H1 (cell line): ENCODE data around the gene SLC6A3. TPM values are rescaled to one million over a fixed set of nuclear protein-coding genes. Genes with fewer than 3 reads are reported as not detected.

ENCODE experiments used
- CTBP2 ChIP-seq: IDR thresholded peaks from 2 replicates; pipeline ENCODE4 v1.7.0; 2011; ENCODE audit warnings: borderline replicate concordance, mild to moderate bottlenecking, moderate library complexity, mixed read lengths, low read length; ENCODE audit not compliant: insufficient read depth, insufficient read length
- MAFK ChIP-seq: IDR thresholded peaks from 2 replicates; pipeline ENCODE4 v1.6.1; 2012; ENCODE audit warnings: low read depth, mild to moderate bottlenecking, improper control_type of control experiment, low read length
- MAX ChIP-seq: IDR thresholded peaks from 2 replicates; pipeline ENCODE4 v1.6.1; 2012; ENCODE audit warnings: inconsistent platforms
- POLR2AphosphoS5 ChIP-seq: IDR thresholded peaks from 2 replicates; pipeline ENCODE4 v1.6.1; 2011; ENCODE audit warnings: low read depth, low read length
- POU5F1 ChIP-seq: IDR thresholded peaks from 2 replicates; pipeline ENCODE4 v1.6.1; 2011; ENCODE audit warnings: low read depth, mild to moderate bottlenecking, low read length, moderate library complexity
- USF2 ChIP-seq: IDR thresholded peaks from 2 replicates; pipeline ENCODE4 v1.6.1; 2011; ENCODE audit warnings: low read length, improper control_type of control experiment
- YY1 ChIP-seq: IDR thresholded peaks from 2 replicates; pipeline ENCODE4 v1.6.1; 2011; ENCODE audit warnings: low read depth, mild to moderate bottlenecking, low read length
- ZNF274 ChIP-seq: IDR thresholded peaks from 2 replicates; pipeline ENCODE4 v1.7.0; 2012; ENCODE audit warnings: low read length, borderline replicate concordance; ENCODE audit errors: extremely low read depth
- polyA plus RNA-seq, 7 experiments: library from polyadenylated mRNA; depleted of rRNA in 3 of 7; stranded (reverse) in 5 of 7; unstranded in 2 of 7; fragments of >200 nt in 5 of 7; fragments of 200-250 nt in 2 of 7; gene quantifications; 1 replicate in 5 of 7; 2 replicates in 1 of 7; 4 replicates in 1 of 7; pipeline versions ENCODE4 v1.2.1 to v1.2.3, GENCODE V29; 2011 to 2013; ENCODE audit warnings: missing spikeins in 2 of 7, mixed read lengths in 2 of 7
- total RNA-seq: library from RNA; stranded (reverse); fragmentation: NEBNext Ultra II Directional; extraction: Animal tissue kit (Norgen Biotek cat#: 25700); gene quantifications from 2 replicates; pipeline ENCODE4 v1.2.1, GENCODE V29; 2021

SLC6A3 gene
- total and polyA plus RNA-seq, 2 of the 8 experiments (the other 6 are each of a cell fraction or from before 2014, with no cell fraction given), result 0.48 to 0.91 TPM

GRCh38 chr5:1465966-1466471 lies 20.8 kb upstream of the SLC6A3 start (continued):
- TF ChIP-seq MAX (no peak), MAFK (no peak), YY1 (no peak), ZNF274 (no peak), POLR2AphosphoS5 (no peak), CTBP2 (no peak), USF2 (no peak), POU5F1 (no peak)
